Activated CD8-positive, alpha-beta T cell treated with anti-CD3 and anti-CD28 coated beads for 36 hours (primary cell): ENCODE measurements around the gene PRRC1. TPM values are rescaled to one million over a fixed set of nuclear protein-coding genes. Genes with fewer than 3 reads are reported as not detected.
A peak's percentile ranks its signal among the peaks of the same experiment; 100 is the strongest.

Experiments used
- ATAC-seq: fragments of 200-7000 bp; cut with Tn5 transposase; one replicate; pipeline ENCODE4 v1.10.0; 2021; ENCODE audit warnings: mild to moderate bottlenecking, moderate library complexity
- CTCF ChIA-PET: fragments of 350-600 bp; sonication (Branson Sonifier 250); formaldehyde crosslinking; loops from one replicate; lab custom pipeline; 2021; ENCODE audit warnings: antibody characterized with exemption; lab: Charles Lee
- POLR2A ChIA-PET: fragments of 350-600 bp; sonication (Branson Sonifier 250); formaldehyde crosslinking; loops from one replicate; lab custom pipeline; 2021; ENCODE audit warnings: antibody characterized with exemption; lab: Charles Lee
- DNase-seq: peaks from one replicate; pipeline ENCODE4 v3.0.0-alpha.2; 2020
- H3K27ac Mint-ChIP-seq: one replicate; pipeline ENCODE4 v1.8.0; 2021; ENCODE audit warnings: mild to moderate bottlenecking, mixed read lengths
- H3K27me3 Mint-ChIP-seq: one replicate; pipeline ENCODE4 v1.8.0; 2021; ENCODE audit warnings: mixed read lengths
- H3K36me3 Mint-ChIP-seq: one replicate; pipeline ENCODE4 v1.8.0; 2021; ENCODE audit warnings: low read depth, mixed read lengths
- H3K4me1 Mint-ChIP-seq: one replicate; pipeline ENCODE4 v1.8.0; 2021; ENCODE audit warnings: low read depth, mixed read lengths
- H3K4me3 Mint-ChIP-seq: one replicate; pipeline ENCODE4 v1.8.0; 2021; ENCODE audit warnings: mild to moderate bottlenecking, moderate library complexity, mixed read lengths
- H3K9me3 Mint-ChIP-seq: one replicate; pipeline ENCODE4 v1.8.0; 2021; ENCODE audit warnings: mixed read lengths
- CTCF ChIP-seq: fragments of 200-600 bp; IDR thresholded peaks from one replicate; pipeline ENCODE4 v1.8.0; 2022; ENCODE audit warnings: antibody characterized with exemption, mild to moderate bottlenecking
- intact Hi-C: fragments of 100-400 bp; cut with micrococcal nuclease; formaldehyde crosslinking; loops from one replicate; pipeline ENCODE4 v1.10.0; 2022
- total RNA-seq, 2 experiments: library from RNA; stranded (reverse); gene quantifications; one replicate each; pipeline ENCODE4 v1.2.3, GENCODE V29; 2021

The PRRC1 gene
- total RNA-seq, 2 experiments from 2014 or later: 38.0 to 38.1 TPM

DNA sequence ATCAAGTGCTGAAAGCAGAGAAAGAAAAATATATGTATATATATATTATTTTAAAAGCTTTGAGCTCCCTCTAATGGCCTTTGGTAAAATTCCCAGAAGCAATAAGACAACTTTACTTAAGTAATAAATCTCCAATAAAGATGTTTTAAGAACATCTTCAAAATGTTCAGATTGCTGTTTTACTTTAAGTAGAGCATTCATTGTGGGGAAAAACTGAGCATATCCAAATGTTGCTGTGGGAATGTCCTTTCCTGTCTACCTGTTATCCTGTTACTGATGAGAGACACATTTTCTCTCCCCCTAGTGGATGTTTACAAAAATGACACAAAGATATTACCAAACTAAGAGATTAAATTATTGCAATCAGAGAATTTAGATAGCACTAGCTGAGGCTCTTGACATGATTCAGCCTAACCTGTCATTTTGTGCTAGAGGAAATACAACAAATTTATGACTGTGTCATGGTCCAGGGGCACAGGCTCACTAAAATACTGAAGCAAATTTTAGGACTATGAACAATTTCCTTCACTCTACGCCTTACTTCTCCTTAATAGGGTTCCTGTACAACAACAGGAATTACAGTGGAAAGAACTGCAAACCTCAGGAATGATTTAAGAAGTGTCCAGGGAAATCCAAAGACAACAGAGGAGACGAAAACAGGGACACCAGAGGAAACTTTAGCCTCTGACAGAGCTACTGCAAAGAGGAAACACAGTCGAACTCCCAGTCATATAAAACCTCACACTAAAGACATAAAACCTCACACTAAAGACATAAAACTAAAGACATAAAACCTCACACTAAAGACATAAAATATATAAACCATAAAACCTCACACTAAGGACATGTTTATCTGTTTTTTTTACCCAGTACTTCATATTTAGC lies 24.3 kb upstream of the PRRC1 start:
- intact Hi-C loops: loop anchor here (2.0 to 10.0 kb wide), 2 partner anchors 202 to 838 kb away; partner anchors contain the start of gene MEGF10
- Mint-ChIP-seq H3K4me3 (no peak overlapping the region), H3K9me3 (no peaks in the 10 kb centered on the region), H3K4me1 (no peaks in the 10 kb centered on the region), H3K27ac (no peak overlapping the region), H3K27me3 (peaks cover 21% of the 10 kb centered on the region), H3K36me3 (no peaks in the 10 kb centered on the region)
- peak; percentile 53 for ATAC-seq
- POLR2A ChIA-PET: no interaction called here
- CTCF ChIA-PET: interaction anchor here (0.6 to 2.7 kb wide), 29 partner anchors 8 to 885 kb away, joined by 3 to 25 read pairs (median 4); partner anchors contain the start of gene MEGF10
- DNase-seq: no peak
- TF ChIP-seq CTCF: peak; percentile 98

- DNase-seq (no peak), ATAC-seq (no peak)
- intact Hi-C loops: loop anchor here (10.0 kb wide), 1 partner anchor 844 kb away; no protein-coding TSS in a partner anchor
- peaks cover 11% of the 10 kb centered on the region for H3K27me3 Mint-ChIP-seq
- H3K4me3 Mint-ChIP-seq: no peak overlapping the region
- no peaks in the 10 kb centered on the region for H3K4me1 Mint-ChIP-seq
- no peak for TF ChIP-seq CTCF
- no peaks in the 10 kb centered on the region for H3K36me3 Mint-ChIP-seq
- H3K27ac Mint-ChIP-seq: no peak overlapping the region
- CTCF ChIA-PET: no interaction called here
- POLR2A ChIA-PET: no interaction called here
- H3K9me3 Mint-ChIP-seq: no peaks in the 10 kb centered on the region
These were observed 18.9 kb upstream of the PRRC1 start for GRCh38 chr5:127498548-127498947.

DNA sequence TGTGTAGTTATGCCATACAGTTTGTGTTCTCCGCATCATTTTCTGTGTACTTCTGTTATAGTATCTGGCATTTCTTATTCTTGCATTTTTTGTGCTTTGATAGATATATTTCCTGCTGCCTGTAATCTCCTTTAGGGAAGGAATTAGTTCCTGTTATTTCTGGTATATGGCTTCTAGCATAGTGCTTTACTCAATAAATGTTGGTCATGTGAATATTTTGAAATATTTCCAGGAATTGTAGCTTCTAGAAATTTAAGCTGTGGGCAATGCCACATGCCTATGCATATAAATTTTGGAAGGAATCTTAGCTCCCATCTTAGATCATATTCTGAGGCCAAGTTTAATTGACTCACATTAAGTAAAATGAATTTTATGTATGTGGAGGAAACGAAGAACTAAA lies 11.5 kb upstream of the PRRC1 start:
- CTCF ChIA-PET: interaction anchor here (3.9 kb wide), 1 partner anchor 13 kb away, joined by 25 read pairs; no protein-coding TSS in a partner anchor
- Mint-ChIP-seq H3K27ac (no peak overlapping the region), H3K4me1 (no peaks in the 10 kb centered on the region), H3K9me3 (no peaks in the 10 kb centered on the region), H3K4me3 (no peak overlapping the region), H3K36me3 (no peaks in the 10 kb centered on the region), H3K27me3 (peaks cover 3% of the 10 kb centered on the region)
- no peak for ATAC-seq
- no peak for TF ChIP-seq CTCF
- POLR2A ChIA-PET: no interaction called here
- no peak for DNase-seq
- intact Hi-C loops: no loop called here

DNA sequence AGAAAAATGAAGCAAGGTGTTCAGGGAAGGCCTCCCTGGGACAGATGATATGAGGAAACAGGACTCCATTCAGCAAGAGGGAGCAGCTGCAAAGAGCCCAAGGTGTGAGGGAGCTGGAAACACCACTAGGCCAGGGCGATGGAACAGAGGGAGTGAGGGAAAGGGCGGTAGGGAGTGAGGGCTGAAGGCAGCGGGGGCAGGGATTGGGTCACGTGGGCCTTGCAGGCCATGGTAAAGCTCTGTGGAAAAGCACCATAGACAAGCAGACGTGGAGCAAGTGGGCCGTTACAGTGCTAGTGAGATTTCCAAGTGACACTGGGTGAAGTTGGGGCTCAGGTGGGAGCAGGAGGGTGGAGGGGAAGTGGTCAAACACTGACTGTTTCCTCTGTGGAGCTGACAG lies 10.8 kb upstream of the PRRC1 start:
- ATAC-seq (no peak), DNase-seq (no peak)
- peaks cover 7% of the 10 kb centered on the region for H3K27me3 Mint-ChIP-seq
- no peaks in the 10 kb centered on the region for H3K36me3 Mint-ChIP-seq
- ChIA-PET POLR2A (interaction anchor here (1.0 kb wide), 1 partner anchor 16 kb away, joined by 3 read pairs; no protein-coding TSS in a partner anchor), CTCF (interaction anchor here (3.9 kb wide), 1 partner anchor 13 kb away, joined by 25 read pairs; no protein-coding TSS in a partner anchor)
- no peak overlapping the region for H3K4me3 Mint-ChIP-seq
- TF ChIP-seq CTCF: no peak
- intact Hi-C loops: no loop called here
- no peaks in the 10 kb centered on the region for H3K4me1 Mint-ChIP-seq
- H3K27ac Mint-ChIP-seq: no peak overlapping the region
- no peaks in the 10 kb centered on the region for H3K9me3 Mint-ChIP-seq
